Left renal cortex interstitium (tissue), 4 donors: ENCODE measurements around the gene HGD. TPM values are rescaled to one million over a fixed set of nuclear protein-coding genes. Genes with fewer than 3 reads are reported as not detected.
"Not testable (repeated sequence)": the region's sequence is repeated elsewhere in the genome, so short reads cannot be mapped to it uniquely, and the experiment has no call there.

Experiments used
- DNase-seq, 4 donors: peaks; one replicate each; pipeline ENCODE4 v3.0.0-alpha.2; 2013; ENCODE audit warnings: low read depth in 4 of 4, low spot score in 2 of 4, missing footprints in 1 of 4
- polyA plus RNA-seq, 4 donors: library from polyadenylated mRNA; unstranded; fragments of 120-200 nt; gene quantifications; one replicate each; pipeline ENCODE4 v1.2.1, GENCODE V29; 2013; ENCODE audit not compliant: insufficient read length in 4 of 4

Gene HGD
- polyA plus RNA-seq, 4 donors = 48.3 to 91.7 (median 77.7) TPM

DNA sequence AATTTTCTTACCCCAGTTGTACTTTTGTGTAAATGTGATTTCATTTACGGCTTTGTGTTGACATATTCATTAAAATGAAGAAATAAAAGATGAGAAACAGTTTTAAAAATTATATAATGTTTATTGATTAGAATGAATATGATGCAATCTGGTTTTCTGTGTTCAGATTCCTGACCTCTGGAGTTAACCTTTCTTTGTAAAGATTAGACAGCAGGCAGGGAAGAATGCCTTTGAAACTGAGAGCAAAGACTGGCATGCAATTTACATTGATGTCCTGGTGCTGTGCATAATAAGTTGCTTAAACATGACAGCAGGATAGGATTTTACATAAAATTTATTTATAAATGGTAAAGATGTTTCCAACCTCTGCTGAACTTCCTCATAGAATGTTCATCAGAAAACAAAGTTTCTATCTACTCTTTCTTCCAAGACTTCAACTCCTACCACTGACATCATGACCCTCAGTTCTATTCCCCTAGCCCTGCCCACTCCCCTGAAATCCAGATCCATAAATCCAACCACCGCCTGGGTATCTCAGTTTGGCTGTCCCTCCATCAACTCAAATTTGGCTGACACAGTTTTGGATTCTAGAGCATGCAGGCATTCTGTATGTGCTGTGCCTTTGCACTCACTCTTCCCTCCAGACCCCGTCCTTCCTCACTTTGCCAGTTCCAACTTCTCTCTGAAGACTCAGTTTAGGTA lies 1.7 kb downstream of the HGD start:
- no peak for DNase-seq

DNA sequence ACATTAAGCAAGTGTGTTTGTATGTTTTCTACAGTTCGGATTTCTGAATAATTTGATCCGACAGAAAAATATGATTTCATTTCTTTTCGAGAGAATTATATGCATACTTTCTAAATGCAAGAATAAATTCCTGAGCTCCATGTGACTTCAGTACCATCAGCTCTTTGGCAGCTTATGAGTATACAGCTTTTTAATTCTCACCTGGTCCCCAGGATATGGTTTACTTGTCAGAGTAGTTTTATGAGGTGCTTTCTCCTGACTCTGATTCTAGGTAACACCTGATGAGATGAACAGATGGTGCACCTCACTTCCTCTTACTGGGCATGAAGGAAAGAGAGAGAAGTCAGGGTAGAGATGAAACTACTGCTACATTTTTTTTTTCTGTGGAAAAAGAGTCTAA lies 3.1 kb downstream of the HGD start:
- DNase-seq = no peak

DNA sequence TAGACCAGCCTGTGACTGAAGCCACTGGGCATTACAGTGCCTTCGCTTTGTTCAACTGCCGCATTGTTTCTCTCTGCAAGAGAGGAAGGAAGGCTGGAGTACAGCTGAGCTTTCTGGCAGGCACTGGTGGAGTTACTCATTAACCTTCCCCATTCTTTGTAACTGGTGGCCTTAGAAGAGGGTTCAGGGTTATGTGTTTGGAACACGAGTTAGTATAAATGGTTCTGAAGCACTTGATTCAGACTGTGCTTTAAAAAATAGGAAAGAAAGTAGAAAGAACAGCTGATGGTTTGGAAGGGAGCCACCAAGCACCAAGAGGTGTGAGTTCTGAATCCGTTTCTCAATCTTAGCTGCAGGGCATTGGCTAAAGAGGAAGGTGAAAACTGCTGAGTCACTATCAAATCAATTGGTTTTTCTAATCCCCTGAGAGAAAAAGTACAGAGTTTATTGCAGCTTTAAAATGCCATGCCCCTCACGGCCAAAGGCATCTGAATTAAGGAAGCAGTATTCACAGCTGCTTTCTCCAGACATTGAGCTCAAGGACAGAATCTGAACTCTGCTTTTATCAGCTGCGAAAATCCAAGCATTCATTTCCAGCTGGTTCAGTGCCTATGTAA lies 3.6 kb downstream of the HGD start:
- DNase-seq = peak in 3 of 4 donors; percentile 37 to 56 (median 41)

DNA sequence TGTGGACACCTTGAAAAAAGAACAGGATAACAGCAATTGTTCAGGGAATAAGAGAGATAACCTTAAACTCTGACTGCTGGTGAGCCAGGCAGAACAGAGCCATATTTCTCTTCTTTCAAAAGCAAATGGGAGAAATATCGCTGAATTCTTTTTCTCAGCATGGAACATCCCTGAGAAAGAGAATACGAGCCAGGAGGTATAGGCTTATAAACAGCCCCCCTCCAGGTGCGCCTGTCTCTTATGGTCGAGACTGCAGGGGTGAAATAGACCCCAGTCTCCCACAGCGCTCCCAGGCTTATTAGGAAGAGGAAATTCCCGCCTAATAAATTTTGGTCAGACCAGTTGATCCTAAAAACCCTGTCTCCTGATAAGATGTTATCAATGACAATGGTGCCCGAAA lies 4.8 kb downstream of the HGD start:
- DNase-seq = not testable (repeated sequence)

DNA sequence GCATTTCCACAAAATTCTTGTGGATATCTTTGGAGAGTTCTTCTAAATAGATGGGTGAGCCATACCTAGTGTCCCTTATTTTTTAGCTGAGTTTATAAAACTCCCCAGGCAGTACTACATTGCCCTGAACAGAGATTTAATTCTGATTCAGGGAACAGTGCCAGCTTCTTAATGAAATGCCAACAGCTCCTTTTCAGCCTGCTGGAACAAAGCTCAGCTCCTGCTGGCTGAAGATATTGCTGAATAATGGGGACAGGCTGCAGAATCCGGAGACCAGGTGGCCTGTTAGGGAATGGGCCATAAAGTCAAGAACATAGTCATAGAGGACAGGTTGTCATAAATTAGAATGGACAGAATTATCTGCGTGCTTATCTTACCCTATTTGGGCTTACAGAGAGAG lies 8.9 kb downstream of the HGD start:
- DNase-seq = no peak

DNA sequence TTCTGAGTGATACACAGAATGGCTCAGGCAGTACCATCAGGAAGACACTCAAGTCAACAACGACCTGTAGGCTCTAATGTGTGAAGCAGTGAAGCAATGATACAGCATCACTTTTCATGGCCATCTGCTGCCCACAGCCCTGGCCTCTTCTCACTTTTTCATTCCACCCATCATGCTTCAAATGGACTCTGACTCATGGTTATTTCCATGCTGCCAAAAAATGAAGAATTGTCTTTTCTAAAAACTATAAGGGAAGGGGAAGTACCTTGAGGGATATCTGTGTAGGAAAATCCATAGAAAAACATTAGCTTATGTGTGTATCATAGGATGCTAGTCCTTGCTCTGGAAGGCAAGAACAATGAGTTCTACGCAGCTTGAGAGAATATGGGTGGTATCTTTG lies 11.5 kb downstream of the HGD start:
- no peak for DNase-seq

DNA sequence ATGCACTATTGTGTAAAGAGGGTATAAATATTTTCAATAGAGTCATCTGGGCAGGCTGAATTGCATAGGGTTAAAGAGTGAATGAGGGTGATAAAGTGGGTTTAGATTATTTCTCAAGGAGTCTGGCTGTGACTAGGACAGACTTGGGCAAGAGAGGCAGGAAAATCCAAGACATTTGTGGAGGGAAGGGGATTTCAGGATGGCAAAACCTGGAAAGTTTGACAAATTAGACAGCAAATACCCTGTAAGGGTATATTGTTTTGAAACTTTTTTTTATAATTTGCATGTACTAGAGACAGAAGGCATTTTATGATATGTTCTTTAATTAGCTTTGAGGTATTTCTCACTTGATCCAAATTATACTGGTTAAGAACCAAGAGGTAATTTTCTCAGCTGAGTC lies 17.1 kb downstream of the HGD start:
- no peak for DNase-seq

DNA sequence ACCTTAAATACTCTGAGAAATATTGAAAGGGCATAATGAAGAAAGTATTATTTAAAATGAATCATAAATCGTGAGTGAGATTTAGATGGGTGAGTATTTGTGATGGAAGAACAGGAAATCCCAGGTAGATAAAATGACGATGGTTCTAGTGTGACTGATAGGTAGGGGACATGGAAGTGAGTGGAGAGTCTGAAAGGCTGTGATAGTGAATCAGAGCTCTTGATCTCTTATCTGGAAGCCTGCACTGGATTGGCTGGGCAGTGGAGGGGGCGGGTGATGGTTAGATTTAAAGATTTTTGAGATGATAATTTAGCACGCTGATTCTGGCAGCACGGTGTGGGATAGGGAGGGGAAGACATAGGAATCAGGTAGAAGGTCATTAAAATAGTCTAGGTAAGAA lies 20.1 kb downstream of the HGD start:
- DNase-seq = no peak

DNA sequence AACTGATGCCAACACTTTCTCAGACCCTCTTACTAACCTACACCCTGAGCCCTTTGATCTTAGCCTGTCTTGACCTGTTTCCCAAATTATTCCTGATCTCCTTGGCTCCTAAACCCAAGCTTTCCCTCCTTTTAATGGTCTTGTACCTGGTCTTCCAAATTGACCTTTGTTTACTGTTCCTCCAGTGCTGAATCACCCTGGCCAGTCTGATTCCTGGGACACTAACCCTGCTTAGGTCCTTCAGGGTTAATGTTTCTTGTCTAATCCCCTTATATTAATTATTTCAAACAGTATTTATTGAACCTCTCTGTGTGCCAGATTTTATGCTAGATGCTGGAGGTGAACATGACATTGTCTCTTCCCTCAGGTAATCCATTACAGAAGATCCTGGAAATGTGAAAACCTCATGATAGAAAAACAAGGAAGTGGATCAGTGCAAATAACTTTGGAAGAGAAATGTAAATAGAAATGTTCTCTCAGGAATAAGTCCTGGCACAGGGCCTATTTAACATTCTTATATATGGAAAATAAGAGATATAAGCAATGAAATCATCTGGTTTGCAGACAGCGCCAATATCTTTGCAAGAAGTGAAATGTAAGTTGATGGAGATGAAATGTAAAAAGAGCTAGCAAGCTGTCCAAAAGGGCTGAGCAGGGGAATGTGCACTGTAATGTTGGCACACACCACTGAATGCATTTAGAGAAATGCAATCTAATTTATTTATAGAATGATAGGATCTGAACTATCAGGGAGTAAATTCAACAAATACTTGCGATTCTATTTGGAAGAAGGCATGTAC lies 20.7 kb downstream of the HGD start:
- no peak for DNase-seq

DNA sequence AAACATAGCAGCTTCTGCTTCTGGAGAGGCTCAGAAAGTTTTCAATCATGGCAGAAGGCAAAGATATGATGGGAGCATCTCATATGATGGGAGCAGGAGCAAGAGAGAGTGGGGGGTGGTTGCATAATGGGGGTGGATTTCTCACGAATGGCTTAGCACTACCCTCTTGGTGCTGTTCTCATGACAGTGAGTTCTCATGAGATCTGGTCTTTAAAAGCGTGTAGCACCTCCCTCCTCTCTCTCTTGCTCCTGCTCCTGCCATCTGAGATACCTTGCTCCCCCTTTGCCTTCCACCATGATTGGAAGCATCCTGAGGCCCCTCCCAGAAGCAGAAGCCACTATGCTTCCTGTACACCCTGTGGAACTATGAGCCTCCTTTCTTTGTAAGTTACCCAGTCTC lies 22.2 kb downstream of the HGD start:
- DNase-seq = no peak

DNA sequence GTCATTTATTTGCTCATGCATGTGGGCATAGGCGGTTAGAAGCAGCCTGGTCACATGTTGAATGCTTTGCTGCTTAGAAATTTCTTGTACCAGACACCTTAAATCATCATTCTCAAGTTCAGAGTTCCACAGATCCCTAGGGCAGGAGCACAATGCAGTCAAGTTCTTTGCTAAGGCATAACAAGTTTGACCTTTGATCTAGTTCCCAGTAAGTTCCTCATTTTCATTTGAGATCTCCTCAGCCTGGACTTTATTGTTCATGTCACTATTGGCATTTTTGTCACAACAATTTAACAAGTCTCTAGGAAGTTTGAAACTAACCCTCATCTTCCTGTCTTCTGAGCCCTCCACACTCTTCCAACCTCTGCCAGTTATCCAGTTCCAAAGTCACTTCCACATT lies 22.8 kb downstream of the HGD start:
- no peak for DNase-seq

DNA sequence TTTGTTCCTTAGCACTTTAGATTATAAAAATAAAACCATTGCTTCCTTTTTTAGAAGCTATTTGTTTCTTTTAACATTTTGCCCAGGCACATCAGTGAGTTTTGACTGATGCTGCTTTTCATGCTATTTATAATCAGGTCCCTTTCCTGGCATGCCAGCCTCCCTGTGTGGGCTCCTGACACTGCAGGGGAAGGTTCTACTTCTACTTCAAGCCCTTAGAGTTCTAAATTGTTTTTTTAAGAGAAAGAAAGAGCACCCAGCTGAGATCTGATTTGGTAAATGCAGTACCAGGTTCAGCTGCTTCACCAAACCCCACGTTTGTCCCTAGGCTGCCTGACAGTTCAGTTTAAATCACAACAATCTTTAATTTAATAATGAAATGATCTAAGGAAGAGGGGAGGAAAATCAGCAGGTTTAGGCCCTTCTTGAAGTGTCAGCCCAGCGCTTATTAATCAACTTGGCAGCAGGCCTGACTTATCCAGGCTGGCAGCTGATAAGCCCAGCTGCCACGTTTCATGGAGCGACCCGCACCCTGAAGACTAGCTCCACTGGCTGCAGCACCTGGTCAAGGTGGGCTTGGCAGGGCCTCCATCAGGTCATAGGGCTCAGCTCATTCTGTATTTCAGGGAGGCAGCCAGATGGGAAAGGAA lies 29.0 kb downstream of the HGD start:
- DNase-seq = no peak

DNA sequence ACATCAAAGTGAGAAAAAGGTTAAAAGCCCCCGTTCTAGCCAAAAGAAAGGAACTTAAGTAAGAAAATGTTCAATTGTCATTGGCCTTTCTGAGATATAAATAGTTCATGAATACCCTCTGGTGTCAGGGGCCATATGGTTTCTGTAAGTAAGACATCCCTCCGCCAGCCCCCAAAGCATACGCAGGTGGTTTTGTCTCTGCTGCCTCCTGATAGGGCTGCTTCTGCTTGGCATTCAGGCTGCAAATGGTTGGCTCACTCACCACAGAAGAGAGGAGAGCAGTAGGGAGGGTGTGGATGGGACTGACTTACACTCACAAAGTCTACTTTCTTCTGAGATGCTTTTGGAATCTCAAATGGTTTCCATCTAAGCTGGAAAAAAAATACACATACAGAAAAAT lies 29.8 kb downstream of the HGD start:
- DNase-seq = no peak

DNA sequence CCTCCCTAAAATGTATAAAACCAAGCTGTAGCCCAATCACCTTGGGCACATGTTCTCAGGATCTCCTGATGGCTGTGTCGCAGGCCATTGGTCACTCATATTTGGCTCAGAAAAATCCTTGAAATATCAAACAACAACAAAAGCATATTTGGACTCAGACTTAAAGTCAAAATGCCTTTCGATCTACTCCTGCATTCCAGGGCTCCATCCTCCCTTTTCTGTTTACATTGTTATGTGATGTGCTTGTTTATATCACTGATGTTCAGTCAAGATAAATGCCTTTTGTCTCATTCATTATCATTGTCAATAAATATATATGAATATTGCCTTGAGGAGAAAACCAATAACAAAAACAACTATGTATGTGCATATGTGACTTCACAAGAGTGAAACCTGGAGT lies 31.7 kb downstream of the HGD start:
- no peak for DNase-seq

DNA sequence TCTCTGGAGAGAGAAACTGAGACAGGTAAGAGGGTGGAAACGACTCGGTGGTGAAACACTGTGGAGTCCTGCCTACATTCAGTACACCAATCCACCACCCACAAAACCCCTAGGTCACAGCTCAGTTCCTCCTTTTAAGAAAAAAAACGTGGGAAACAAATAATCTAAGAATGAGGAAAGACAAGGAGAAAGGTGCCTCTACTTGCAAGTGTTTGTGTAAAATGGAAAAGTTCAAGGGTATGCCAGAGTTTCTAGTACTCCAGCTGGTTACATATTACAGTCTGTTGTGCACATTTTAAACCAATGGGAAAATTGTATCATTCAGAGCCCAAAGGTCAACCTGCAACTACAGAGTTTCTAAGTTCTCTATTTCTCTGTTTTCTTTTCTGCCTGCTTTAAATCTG lies 32.2 kb downstream of the HGD start:
- DNase-seq = no peak

DNA sequence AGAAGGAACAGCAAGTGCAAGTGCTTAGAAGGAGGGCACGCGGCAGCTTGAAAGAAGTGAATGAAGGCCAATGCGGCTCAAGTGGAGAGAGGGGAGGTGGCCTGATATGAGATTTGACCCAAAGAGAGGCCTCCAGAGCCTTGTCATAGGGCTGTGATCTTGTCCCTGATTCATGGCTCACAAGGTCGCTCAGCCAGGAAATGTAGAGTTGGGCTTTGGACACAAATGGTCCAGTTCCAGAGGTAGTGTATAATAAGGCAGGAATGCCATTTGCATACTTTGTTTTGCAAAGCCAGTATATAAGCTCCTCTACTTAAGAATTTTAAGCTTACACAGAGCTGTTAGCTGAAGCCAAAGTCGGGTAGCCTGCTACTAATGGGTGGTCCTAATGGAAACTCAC lies 33.7 kb downstream of the HGD start:
- DNase-seq = no peak

DNA sequence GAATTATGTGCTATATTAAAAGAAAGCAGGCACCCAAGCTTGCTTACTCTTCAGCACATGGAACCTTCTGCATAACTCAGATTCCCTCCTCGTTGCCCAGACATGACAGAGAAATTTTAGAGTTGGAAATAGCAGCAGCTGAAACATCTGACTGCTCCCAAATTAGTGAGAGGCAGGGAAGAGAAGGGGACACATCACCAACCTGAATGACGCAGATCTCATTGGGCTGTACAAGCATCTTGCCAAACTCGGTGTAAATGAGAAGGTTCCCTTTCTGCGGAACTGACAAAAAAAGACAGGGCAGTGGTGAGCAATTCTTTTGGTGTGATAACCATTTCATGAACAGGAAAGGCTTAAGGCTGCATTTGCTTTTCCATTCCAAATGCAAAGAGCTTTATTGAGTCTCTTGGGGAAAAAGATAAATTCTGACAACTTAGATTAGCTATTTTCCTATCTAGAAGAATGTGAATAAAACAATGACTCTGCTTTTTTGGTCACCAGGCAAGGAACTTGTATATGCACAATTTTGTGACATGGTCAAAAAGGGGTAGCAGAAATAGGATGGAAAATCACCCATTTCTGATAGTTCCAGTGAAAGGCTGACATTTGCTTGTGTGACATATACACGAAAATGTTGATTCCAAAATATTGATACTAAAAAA lies 35.1 kb downstream of the HGD start:
- DNase-seq = no peak

DNA sequence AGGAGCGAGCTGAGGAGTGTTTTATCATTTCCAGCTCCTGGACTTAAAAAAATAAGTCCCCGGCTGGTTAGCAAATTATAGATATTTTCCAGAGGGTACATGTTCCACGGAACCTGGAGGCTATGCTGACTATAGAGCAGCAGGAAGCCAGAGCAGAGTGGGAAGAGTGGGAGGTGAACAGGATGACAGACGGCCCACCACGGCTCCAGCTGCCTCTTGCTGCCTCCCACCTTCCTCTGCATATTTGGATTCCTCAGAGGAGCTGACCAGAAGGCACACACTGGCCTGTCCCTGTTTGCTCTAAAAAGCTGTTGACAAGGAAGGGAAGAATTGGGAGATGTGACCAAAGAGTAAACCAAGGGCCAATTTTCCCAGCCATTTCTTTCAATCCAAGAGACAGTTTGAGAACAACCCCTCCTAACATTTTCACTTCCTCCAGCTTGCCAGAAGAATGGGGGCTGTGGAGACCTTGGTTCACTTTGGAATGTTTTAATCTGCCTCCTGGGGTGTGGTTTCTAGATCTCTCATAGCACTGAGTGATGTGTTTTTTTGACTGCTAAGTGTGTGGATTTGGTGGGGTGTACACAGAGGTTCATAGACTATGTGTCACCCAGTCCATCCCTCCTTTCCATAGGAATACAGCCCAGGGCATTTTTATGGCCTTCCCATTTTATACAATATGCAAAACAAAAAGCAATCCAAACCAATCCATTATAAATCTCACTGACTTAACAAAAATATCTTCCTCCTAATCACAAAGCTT lies 36.8 kb downstream of the HGD start:
- DNase-seq = no peak

DNA sequence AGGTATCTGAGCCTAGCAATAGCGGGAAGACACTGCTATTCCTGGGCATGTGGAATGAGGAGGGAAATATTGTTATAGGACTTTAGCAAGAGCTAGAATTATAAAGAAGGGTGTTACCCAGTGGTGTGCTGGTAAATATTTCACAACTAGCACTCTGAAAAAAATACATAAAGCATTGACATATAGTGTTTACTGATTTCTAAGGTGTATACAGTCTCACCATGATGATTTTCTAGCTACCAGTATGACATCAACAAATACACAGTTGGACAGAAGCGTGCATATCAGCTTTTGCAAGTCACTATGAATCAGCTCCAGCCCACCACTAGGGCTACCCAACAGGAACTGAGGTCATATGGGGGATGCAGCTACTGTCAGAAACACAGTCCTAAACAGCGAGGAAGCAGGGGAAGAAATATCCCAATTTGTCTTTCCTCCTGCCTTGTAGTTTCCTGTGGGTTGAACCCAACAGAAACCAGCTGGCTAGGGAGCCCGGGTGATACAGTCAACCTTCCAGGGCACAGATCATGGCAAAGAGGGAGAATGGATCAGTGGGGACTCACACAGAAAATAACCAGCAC lies 39.6 kb downstream of the HGD start:
- no peak for DNase-seq
